K562 (cell line): ENCODE data around the gene CCDC18.

ENCODE experiments used
- CEBPZ ChIP-seq: fragments of 150-350 bp; IDR thresholded peaks from 2 replicates; pipeline ENCODE4 v1.6.1; 2014; ENCODE audit warnings: low read depth, mild to moderate bottlenecking, low read length, borderline replicate concordance
- FOXP1 ChIP-seq: sonication (generic); formaldehyde crosslinking; IDR thresholded peaks from 2 replicates; pipeline ENCODE4 v1.8.0; 2022; ENCODE audit warnings: mild to moderate bottlenecking, missing genetic modification reagents
- MAFK ChIP-seq: IDR thresholded peaks from 2 replicates; pipeline ENCODE4 v1.6.1; 2011; ENCODE audit warnings: low read length, improper control_type of control experiment
- TEAD1 ChIP-seq, 2 experiments: fragments of 450-650 bp in 1 of 2; sonication (generic) in 1 of 2; formaldehyde crosslinking; IDR thresholded peaks; 2 replicates each; pipeline versions ENCODE4 v1.4.0 to v1.8.0; 2020 to 2022; ENCODE audit warnings: mild to moderate bottlenecking in 2 of 2, missing genetic modification reagents in 1 of 2
- TF ChIP-seq, protein P1 (sequence below), 3 experiments: IDR thresholded peaks in 2 of 3; conservative IDR thresholded peaks in 1 of 3; 2 replicates each; pipeline ENCODE4 v1.5.1; 2011 to 2012; ENCODE audit warnings: low read length in 3 of 3, mild to moderate bottlenecking in 3 of 3, control low read depth in 2 of 3, improper control_type of control experiment in 1 of 3, inconsistent platforms in 1 of 3, low read depth in 1 of 3, mixed read lengths in 1 of 3, moderate library complexity in 1 of 3; ENCODE audit not compliant: insufficient read depth in 2 of 3
- TF ChIP-seq, protein P2 (sequence below): fragments of 450-650 bp; IDR thresholded peaks from 2 replicates; pipeline ENCODE4 v1.6.1; 2016; ENCODE audit warnings: low read depth
- TF ChIP-seq, protein P3 (sequence below): sonication (generic); formaldehyde crosslinking; IDR thresholded peaks from 2 replicates; pipeline ENCODE4 v1.8.1; 2023; ENCODE audit warnings: mild to moderate bottlenecking, missing genetic modification reagents

DNA sequence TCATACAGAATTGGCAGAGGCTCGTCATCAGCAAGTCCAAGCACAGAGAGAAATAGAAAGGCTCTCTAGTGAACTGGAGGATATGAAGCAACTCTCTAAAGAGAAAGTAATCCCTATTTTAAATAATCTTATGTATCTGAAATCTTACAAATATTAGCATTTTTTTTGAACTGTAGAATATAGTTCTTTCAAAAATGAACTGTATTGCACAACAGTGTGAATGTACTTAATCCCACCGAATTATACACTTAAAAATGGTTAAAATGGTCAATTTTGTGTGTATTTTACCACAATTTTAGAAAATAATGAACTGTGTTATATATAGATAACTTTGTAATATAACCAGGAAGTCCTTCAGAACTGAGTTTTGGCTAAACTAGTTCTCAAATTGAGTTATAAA, 75.9 kb downstream of the CCDC18 start:
- TF ChIP-seq CEBPZ (no peak), TEAD1 (CRISPR knock-in tag; IDR thresholded peaks at IDR 0.05) (no peak), FOXP1 (CRISPR knock-in tag) (no peak), MAFK (no peak)
- TF ChIP-seq, protein P1, sequence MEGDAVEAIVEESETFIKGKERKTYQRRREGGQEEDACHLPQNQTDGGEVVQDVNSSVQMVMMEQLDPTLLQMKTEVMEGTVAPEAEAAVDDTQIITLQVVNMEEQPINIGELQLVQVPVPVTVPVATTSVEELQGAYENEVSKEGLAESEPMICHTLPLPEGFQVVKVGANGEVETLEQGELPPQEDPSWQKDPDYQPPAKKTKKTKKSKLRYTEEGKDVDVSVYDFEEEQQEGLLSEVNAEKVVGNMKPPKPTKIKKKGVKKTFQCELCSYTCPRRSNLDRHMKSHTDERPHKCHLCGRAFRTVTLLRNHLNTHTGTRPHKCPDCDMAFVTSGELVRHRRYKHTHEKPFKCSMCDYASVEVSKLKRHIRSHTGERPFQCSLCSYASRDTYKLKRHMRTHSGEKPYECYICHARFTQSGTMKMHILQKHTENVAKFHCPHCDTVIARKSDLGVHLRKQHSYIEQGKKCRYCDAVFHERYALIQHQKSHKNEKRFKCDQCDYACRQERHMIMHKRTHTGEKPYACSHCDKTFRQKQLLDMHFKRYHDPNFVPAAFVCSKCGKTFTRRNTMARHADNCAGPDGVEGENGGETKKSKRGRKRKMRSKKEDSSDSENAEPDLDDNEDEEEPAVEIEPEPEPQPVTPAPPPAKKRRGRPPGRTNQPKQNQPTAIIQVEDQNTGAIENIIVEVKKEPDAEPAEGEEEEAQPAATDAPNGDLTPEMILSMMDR (IDR thresholded peaks at IDR 0.05 in 2 of 3, conservative IDR thresholded peaks at IDR 0.05 in 1 of 3; ENCODE audit: insufficient read depth in 2 of 3, low read depth in 1 of 3, low read length in 3 of 3) = no peak
- TF ChIP-seq, protein P2, sequence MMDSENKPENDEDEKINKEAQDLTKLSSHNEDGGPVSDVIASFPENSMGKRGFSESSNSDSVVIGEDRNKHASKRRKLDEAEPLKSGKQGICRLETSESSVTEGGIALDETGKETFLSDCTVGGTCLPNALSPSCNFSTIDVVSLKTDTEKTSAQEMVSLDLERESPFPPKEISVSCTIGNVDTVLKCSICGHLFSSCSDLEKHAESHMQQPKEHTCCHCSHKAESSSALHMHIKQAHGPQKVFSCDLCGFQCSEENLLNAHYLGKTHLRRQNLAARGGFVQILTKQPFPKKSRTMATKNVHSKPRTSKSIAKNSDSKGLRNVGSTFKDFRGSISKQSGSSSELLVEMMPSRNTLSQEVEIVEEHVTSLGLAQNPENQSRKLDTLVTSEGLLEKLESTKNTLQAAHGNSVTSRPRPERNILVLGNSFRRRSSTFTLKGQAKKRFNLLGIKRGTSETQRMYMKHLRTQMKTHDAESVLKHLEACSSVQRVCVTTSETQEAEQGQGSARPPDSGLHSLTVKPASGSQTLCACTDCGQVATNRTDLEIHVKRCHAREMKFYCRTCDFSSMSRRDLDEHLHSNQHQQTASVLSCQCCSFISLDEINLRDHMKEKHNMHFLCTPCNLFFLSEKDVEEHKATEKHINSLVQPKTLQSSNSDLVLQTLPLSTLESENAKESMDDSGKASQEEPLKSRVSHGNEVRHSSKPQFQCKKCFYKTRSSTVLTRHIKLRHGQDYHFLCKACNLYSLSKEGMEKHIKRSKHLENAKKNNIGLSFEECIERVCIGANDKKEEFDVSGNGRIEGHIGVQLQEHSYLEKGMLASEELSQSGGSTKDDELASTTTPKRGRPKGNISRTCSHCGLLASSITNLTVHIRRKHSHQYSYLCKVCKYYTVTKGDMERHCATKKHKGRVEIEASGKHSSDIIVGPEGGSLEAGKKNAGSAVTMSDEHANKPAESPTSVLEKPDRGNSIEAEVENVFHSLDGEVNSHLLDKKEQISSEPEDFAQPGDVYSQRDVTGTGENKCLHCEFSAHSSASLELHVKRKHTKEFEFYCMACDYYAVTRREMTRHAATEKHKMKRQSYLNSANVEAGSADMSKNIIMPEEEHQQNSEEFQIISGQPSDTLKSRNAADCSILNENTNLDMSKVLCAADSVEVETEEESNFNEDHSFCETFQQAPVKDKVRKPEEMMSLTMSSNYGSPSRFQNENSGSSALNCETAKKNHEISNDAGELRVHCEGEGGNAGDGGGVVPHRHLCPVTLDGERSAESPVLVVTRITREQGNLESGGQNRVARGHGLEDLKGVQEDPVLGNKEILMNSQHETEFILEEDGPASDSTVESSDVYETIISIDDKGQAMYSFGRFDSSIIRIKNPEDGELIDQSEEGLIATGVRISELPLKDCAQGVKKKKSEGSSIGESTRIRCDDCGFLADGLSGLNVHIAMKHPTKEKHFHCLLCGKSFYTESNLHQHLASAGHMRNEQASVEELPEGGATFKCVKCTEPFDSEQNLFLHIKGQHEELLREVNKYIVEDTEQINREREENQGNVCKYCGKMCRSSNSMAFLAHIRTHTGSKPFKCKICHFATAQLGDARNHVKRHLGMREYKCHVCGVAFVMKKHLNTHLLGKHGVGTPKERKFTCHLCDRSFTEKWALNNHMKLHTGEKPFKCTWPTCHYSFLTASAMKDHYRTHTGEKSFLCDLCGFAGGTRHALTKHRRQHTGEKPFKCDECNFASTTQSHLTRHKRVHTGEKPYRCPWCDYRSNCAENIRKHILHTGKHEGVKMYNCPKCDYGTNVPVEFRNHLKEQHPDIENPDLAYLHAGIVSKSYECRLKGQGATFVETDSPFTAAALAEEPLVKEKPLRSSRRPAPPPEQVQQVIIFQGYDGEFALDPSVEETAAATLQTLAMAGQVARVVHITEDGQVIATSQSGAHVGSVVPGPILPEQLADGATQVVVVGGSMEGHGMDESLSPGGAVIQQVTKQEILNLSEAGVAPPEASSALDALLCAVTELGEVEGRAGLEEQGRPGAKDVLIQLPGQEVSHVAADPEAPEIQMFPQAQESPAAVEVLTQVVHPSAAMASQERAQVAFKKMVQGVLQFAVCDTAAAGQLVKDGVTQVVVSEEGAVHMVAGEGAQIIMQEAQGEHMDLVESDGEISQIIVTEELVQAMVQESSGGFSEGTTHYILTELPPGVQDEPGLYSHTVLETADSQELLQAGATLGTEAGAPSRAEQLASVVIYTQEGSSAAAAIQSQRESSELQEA = no peak
- TF ChIP-seq, protein P3, sequence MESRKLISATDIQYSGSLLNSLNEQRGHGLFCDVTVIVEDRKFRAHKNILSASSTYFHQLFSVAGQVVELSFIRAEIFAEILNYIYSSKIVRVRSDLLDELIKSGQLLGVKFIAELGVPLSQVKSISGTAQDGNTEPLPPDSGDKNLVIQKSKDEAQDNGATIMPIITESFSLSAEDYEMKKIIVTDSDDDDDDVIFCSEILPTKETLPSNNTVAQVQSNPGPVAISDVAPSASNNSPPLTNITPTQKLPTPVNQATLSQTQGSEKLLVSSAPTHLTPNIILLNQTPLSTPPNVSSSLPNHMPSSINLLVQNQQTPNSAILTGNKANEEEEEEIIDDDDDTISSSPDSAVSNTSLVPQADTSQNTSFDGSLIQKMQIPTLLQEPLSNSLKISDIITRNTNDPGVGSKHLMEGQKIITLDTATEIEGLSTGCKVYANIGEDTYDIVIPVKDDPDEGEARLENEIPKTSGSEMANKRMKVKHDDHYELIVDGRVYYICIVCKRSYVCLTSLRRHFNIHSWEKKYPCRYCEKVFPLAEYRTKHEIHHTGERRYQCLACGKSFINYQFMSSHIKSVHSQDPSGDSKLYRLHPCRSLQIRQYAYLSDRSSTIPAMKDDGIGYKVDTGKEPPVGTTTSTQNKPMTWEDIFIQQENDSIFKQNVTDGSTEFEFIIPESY = no peak
